ENCODE data around the gene USP25.

The USP25 gene, protein sequence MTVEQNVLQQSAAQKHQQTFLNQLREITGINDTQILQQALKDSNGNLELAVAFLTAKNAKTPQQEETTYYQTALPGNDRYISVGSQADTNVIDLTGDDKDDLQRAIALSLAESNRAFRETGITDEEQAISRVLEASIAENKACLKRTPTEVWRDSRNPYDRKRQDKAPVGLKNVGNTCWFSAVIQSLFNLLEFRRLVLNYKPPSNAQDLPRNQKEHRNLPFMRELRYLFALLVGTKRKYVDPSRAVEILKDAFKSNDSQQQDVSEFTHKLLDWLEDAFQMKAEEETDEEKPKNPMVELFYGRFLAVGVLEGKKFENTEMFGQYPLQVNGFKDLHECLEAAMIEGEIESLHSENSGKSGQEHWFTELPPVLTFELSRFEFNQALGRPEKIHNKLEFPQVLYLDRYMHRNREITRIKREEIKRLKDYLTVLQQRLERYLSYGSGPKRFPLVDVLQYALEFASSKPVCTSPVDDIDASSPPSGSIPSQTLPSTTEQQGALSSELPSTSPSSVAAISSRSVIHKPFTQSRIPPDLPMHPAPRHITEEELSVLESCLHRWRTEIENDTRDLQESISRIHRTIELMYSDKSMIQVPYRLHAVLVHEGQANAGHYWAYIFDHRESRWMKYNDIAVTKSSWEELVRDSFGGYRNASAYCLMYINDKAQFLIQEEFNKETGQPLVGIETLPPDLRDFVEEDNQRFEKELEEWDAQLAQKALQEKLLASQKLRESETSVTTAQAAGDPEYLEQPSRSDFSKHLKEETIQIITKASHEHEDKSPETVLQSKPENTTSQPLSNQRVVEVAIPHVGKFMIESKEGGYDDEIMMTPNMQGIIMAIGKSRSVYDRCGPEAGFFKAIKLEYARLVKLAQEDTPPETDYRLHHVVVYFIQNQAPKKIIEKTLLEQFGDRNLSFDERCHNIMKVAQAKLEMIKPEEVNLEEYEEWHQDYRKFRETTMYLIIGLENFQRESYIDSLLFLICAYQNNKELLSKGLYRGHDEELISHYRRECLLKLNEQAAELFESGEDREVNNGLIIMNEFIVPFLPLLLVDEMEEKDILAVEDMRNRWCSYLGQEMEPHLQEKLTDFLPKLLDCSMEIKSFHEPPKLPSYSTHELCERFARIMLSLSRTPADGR

DNA sequence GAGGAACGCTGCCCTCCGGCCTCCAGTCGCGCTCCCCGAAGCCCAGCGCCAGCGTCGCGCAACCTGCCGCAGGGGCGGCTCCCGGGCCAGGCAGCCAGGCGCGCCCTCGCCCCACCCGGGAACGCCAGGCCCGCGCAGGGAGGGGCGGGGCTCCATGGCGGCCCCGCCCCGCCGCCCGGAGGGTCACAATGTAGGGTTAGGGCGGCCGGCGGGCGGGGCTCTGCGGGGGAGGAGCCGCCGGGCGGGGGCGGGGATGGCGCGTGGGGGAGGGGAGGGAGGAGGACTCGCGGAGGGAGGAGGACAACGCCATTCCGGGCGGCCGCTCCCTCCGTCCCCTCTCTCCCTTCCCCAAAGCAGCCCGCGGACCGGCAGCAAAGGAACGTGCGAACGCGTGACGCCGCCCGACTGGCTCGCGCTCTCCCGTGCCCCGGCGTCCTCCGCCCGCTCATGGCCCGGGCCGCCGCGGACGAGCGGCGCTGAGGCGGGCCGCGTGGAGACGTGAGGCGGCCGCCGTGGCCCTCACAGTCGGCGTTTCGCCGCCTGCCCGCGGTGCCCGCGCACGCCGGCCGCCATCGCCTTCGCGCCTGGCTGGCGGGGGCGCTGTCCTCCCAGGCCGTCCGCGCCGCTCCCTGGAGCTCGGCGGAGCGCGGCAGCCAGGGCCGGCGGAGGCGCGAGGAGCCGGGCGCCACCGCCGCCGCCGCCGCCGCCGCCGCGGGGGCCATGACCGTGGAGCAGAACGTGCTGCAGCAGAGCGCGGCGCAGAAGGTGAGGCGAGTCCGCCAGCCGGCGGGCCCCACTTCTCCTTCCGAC, at the start of gene USP25:
TSS of gene USP25 (plus strand) at position 309 of the 810 bp plus-strand sequence. CDS start at position 721, 412 bp downstream.
- TF ChIP-seq, protein P1, sequence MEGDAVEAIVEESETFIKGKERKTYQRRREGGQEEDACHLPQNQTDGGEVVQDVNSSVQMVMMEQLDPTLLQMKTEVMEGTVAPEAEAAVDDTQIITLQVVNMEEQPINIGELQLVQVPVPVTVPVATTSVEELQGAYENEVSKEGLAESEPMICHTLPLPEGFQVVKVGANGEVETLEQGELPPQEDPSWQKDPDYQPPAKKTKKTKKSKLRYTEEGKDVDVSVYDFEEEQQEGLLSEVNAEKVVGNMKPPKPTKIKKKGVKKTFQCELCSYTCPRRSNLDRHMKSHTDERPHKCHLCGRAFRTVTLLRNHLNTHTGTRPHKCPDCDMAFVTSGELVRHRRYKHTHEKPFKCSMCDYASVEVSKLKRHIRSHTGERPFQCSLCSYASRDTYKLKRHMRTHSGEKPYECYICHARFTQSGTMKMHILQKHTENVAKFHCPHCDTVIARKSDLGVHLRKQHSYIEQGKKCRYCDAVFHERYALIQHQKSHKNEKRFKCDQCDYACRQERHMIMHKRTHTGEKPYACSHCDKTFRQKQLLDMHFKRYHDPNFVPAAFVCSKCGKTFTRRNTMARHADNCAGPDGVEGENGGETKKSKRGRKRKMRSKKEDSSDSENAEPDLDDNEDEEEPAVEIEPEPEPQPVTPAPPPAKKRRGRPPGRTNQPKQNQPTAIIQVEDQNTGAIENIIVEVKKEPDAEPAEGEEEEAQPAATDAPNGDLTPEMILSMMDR (IDR thresholded peaks at IDR 0.05; ENCODE audit: control extremely low read depth, extremely low read depth, low read depth, missing control alignments) = peak; percentile 52
- POLR2A ChIA-PET = no interaction called here
- DNase-seq (ENCODE audit: extremely low spot score) = peak; percentile 95
- CTCF ChIA-PET = interaction anchor here (0.9 to 1.5 kb wide), 5 partner anchors 12 to 1469 kb away, joined by 3 to 4 read pairs (median 3); no protein-coding TSS in a partner anchor

DNA sequence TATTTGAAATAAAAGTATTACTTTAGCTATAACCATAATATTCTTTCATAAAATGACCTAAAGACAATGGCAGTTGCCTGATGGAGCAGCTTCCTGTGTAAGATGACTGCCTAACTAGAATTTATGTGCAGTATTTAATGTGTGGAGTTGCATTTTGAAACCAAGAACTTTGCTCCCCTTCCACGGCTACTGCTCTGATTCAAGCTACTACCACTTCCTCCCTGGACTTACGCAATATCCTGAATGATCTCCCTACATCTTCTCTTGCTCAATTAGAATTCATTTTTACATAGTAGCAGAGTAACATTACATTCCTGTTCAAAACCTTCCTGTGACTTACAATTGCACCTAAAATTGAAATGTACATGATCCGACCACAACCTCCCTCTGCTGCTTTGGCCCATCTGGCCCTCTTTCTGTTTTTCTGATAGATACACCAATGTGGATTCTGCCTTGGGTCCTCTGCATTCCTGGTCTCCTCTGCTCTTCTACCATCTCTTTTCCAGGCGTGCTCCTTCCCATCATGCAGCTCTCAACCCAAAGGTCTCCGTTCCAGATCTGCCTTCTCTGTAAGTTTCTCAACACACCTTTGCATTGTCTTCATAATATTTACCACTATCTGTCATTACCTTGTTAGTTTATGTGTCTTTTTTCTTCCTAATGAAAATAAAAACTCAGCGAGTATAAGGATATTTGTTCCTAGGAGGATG, 47.4 kb upstream of the USP25 start:
- CTCF ChIA-PET = interaction anchor here (1.5 to 1.6 kb wide), 2 partner anchors 11 to 15 kb away, joined by 3 read pairs; no protein-coding TSS in a partner anchor
- TF ChIP-seq, protein P1 (IDR thresholded peaks at IDR 0.05; ENCODE audit: control extremely low read depth, extremely low read depth, low read depth, missing control alignments) = no peak
- POLR2A ChIA-PET = no interaction called here
- DNase-seq (ENCODE audit: extremely low spot score) = no peak

DNA sequence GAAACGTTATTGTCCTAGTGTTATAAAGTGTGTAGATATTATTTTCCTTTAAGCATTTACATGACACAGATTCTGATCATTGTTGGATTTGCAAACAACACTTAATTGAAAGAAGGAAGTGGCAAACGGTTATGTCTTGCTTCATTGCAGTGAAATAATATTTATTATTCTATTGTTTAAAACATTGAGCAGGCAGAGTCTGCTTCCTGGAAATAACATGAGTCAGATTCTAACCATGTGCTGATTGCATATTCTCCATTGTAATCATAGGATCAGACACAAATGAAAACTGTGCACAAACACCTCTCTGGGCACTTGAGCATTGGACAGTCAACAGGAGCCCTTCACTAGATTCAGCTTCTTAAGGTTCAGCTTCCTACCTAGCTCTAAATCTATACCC, 46.8 kb upstream of the USP25 start:
- DNase-seq (ENCODE audit: extremely low spot score) = no peak
- ChIA-PET POLR2A (no interaction called here), CTCF (interaction anchor here (1.5 to 1.6 kb wide), 2 partner anchors 12 to 15 kb away, joined by 3 read pairs; no protein-coding TSS in a partner anchor)
- TF ChIP-seq, protein P1 (IDR thresholded peaks at IDR 0.05; ENCODE audit: control extremely low read depth, extremely low read depth, low read depth, missing control alignments) = no peak

DNA sequence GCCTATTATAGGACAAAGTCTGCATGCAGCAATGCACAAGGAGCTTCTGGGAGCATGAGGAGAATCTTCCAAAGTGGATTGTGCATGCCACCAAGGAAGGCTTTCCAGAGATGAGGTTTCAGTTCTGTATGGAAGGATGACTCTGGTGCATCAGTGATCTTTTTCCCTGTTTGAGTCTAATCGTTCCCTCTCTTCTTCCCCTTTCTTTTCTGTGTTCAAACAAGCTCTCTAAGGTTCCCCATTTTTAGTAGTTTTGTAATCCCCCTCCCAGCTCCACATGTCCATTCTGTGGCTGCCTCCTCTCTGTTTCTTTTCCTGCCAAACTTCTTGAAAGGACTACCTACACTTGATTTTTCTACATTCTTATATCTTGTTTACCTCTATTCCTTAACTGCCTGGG, 43.3 kb upstream of the USP25 start:
- ChIA-PET CTCF (interaction anchor here (2.5 kb wide), 1 partner anchor 24 kb away, joined by 5 read pairs; no protein-coding TSS in a partner anchor), POLR2A (no interaction called here)
- TF ChIP-seq, protein P1 (IDR thresholded peaks at IDR 0.05; ENCODE audit: control extremely low read depth, extremely low read depth, low read depth, missing control alignments) = no peak
- DNase-seq (ENCODE audit: extremely low spot score) = no peak

DNA sequence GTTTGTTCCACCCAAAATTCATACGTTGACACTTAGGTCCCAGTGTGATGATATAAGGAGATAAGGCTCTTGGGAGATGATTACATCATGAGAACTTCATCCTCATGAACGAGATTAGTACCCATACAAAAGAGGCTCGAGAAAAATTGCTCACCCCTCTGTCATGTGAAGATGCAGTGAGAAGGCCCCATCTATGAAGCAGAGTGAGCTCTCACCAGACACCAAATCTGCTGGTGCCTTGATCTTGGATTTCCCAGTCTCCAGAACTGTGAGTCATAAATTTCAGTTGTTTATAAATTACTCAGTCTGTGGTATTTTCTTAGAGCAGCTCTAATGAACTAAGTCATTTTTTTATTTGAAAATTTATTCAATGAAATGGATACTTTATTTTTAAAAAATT, 42.6 kb upstream of the USP25 start:
- CTCF ChIA-PET = interaction anchor here (2.5 kb wide), 1 partner anchor 25 kb away, joined by 5 read pairs; no protein-coding TSS in a partner anchor
- no peak for DNase-seq (ENCODE audit: extremely low spot score)

More for the DNA sequence above, 42.6 kb upstream of the USP25 start:
- POLR2A ChIA-PET = no interaction called here
- TF ChIP-seq, protein P1 (IDR thresholded peaks at IDR 0.05; ENCODE audit: control extremely low read depth, extremely low read depth, low read depth, missing control alignments) = no peak
